ENCODE data around the gene MPDZ.

The MPDZ gene

DNA sequence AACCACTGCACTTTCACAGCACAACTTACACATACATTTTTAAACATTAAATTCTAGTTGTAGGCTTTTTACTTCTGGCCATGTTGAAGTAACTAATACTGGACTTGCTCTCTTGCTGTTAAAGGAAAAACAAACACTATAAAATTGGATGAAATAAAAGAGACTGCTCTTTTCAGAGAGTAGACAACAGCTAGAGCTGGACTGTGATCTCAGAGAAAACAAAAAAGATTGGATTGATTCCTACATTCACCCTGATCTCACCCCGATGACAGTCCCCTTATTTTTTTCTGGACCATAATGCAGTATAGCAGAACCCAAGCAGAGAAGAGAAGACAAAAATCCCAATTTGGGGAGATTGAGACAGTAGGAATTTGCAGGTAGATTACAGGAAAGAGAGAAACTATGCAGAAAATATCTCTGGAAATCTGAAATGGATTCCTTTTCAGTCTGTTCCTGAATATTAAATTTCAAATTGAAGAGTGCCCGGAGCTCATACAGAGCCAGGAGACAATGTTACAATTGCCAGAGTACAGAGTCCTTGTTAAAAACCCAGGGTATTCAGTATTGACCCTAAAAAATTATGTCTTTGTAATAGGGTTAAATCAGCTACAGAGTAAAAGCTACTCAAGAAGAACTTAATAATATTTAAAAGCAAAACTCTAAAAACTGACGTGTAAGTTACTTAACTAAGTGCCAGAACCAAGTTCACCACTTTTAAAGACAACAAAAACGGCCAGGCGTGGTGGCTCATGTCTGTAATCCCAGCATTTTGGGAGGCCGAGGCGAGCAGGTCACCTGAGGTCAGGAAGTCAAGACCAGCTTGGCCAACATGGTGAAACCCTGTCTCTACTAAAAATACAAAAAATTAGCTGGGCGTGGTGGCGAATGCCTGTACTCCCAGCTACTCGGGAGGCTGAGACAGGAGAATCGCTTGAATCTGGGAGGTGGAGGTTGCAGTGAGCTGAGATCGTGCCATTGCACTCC is 208.6 kb downstream of the MPDZ start:
- no peak for DNase-seq

- DNase-seq = no peak
These were observed 210.0 kb downstream of the MPDZ start for GRCh38 chr9:13069498-13069897.

- DNase-seq = no peak
These were observed 214.8 kb downstream of the MPDZ start for GRCh38 chr9:13064676-13065075.

- no peak for DNase-seq
These were observed 215.5 kb downstream of the MPDZ start for GRCh38 chr9:13063880-13064459.

GRCh38 chr9:13061390-13061789 is 218.1 kb downstream of the MPDZ start:
- DNase-seq = no peak

All from CD4-positive, alpha-beta T cell treated with Interleukin-6 for 4 hours (primary cell).